ENCODE data around the gene SOAT1. TPM values are rescaled to one million over a fixed set of nuclear protein-coding genes. Genes with fewer than 3 reads are reported as not detected.
A peak's percentile ranks its signal among the peaks of the same experiment; 100 is the strongest.

Gene SOAT1
- total RNA-seq, 1 donor, result 37.6 TPM

DNA sequence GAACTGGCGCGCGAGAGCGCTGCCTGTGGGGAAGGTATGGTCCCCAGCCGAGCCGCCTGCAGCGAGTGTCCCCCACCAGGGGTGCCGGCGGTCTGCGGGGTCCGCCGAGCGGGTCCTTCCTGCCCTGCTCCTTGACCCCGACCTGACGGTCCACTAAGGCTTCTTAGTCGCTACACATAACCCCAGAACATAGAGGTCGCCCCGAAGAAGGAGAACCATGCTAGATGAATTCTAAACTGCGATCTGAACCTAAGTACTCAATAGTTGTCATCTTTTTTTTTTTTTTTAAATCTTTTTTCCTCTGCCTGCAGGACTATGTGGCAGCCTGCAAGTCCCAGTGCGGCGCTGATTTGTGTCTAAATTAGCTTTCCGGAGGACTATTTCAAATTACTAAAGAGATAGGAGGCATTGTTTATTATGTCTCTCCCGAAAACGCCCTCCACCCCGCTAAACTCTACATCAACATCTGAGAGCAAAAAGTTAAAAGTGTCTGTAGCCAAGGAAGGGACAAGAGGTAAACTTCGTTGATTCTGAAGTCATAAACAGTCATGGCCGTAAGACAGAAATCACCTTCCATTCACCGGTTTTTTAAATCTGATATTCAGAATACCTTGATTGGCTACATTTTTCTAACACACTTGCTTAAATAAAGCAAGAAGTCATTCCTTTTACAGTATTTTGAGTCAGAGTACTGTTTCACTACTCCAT lies 72.7 kb downstream of the SOAT1 start:
- TF ChIP-seq CTCF (IDR thresholded peaks at IDR 0.05; ENCODE audit: insufficient read depth, low read depth, low read length), result no peak
- peak overlapping the region; percentile 93 for H3K4me3 ChIP-seq (ENCODE audit: low read depth, low read length)
- DNase-seq (ENCODE audit: low read depth), result peak; percentile 30

DNA sequence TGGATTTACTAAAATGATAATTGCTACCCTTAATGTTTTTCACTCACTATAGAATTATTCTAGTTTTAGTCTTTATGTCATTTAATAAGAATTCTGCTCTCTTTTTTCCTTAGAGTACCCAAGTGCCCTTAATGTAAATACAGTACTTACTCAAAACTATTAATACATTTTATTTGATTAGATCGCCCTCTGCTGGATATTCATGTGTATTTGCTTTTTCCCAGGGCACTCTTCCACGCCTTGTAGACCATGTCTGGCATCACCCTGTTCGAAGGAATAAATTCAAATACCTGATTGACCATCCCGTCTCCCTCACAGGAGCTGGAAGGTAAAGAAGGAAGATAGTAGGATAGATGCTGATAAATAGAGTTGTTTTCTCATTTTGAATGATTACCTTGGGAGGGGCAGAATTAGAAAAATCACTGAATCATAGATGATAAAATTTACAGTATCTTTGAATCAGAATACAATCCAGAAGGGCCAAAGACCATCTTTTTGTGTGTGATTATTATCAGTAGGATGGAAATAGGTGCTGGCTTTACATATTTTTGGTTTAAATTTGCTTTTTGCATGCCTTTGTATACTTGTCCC lies 76.2 kb downstream of the SOAT1 start:
- peak; percentile 61 for TF ChIP-seq CTCF (IDR thresholded peaks at IDR 0.05; ENCODE audit: insufficient read depth, low read depth, low read length)
- H3K4me3 ChIP-seq (ENCODE audit: low read depth, low read length), result no peak overlapping the region
- peak; percentile 82 for DNase-seq (ENCODE audit: low read depth)

GRCh38 chr1:179372160-179372559 lies 78.6 kb downstream of the SOAT1 start:
- TF ChIP-seq CTCF (IDR thresholded peaks at IDR 0.05; ENCODE audit: insufficient read depth, low read depth, low read length), result no peak
- DNase-seq (ENCODE audit: low read depth), result no peak
- H3K4me3 ChIP-seq (ENCODE audit: low read depth, low read length), result no peak overlapping the region

DNA sequence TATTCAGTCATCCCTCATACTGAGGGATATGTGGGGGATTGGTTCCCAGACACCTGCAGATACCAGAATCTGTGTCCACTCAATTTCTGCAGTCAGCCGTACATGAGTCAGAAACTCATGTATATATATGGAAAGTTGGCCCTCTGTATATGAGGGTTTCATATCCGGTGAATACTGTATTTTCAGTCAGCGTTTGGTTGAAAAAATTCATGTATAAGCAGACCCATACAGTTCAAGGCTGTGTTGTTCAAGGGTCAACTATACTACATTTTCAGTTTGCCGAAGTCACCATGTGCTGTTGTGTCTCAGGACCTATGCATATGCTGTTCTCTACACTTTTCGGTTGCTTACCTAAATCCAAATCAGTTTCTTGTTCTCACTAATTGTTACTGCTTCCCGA lies 82.6 kb downstream of the SOAT1 start:
- no peak overlapping the region for H3K4me3 ChIP-seq (ENCODE audit: low read depth, low read length)
- no peak for DNase-seq (ENCODE audit: low read depth)
- no peak for TF ChIP-seq CTCF (IDR thresholded peaks at IDR 0.05; ENCODE audit: insufficient read depth, low read depth, low read length)

DNA sequence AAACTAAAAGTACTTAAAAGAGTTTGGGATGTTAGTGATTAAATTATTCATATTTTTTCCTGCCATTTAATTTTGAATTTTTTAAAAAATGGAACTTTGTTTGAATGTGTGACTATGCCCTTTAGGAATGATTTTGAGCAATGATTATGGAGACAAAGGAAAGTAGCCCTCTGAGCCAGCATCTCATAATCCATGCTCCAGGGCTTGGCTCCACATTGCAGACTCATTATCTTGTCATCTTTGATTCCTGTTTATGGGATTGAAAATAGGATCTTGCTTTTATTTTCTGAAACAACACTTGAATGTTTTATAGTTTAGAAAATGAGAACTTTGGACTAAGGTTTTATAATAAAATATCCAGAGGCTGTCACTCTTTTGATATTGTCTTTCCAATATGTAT lies 86.7 kb downstream of the SOAT1 start:
- no peak for DNase-seq (ENCODE audit: low read depth)
- H3K4me3 ChIP-seq (ENCODE audit: low read depth, low read length), result no peak overlapping the region
- TF ChIP-seq CTCF (IDR thresholded peaks at IDR 0.05; ENCODE audit: insufficient read depth, low read depth, low read length), result no peak

DNA sequence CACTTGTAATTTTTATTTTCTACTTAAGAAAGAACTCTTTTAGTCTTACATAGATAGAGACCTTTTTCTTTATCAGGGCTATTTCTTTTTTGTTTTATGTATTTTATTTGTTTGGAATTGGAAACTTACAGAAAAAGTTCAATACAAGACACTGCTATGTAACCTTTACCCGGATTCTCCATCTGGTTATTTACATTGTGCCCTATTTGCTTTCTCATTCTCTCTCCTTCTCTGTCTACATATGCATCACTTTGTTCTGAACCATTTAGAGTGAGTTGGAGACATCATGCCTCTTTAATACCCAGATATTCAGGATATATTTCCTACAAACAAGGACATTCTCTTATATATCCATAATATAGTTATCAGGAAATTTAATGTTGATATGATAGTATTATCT lies 90.4 kb downstream of the SOAT1 start:
- no peak for DNase-seq (ENCODE audit: low read depth)
- TF ChIP-seq CTCF (IDR thresholded peaks at IDR 0.05; ENCODE audit: insufficient read depth, low read depth, low read length), result no peak
- no peak overlapping the region for H3K4me3 ChIP-seq (ENCODE audit: low read depth, low read length)
